K562 (cell line): ENCODE data around the gene PDE1C. TPM values are rescaled to one million over a fixed set of nuclear protein-coding genes. Genes with fewer than 3 reads are reported as not detected.

Experiments
- ATAC-seq: fragments of 200-7000 bp; cut with Tn5 transposase; 3 replicates; pipeline ENCODE4 v1.9.1; 2020; ENCODE audit warnings: moderate library complexity
- BruUV-seq: library from RNA; stranded (reverse); fragments of 400-500 nt; replicated peaks from 2 replicates; lab custom pipeline; 2021; lab: Mats Ljungman, UMichigan
- CTCF ChIA-PET: fragments of 300-600 bp; formaldehyde crosslinking; extraction: SDS; loops from one replicate; lab custom pipeline; 2021; ENCODE audit warnings: low intra/inter-chr PET ratio; lab: Yijun Ruan, JAX
- POLR2A ChIA-PET: fragments of 300-600, 350-650 bp; sonication (Branson Sonifier 250); formaldehyde crosslinking; extraction: SDS; loops from one replicate; lab custom pipeline; 2021; ENCODE audit warnings: antibody characterized with exemption, inconsistent platforms; lab: Yijun Ruan, JAX
- DNase-seq, 4 experiments: peaks; one replicate each; pipeline versions ENCODE4 v3.0.0 to v3.0.0-alpha.2; 2011 to 2018; ENCODE audit warnings: low spot score in 3 of 4, mixed read lengths in 3 of 4; ENCODE audit errors: extremely low read depth in 1 of 4
- FAIRE-seq: peaks from 2 replicates; lab custom pipeline; 2011; peaks lifted over from hg19 to GRCh38; lab: Jason Lieb, UNC
- H2AFZ ChIP-seq: 2 replicates; pipeline ENCODE4 v1.6.0; 2011; ENCODE audit warnings: low read depth, low read length, control low read depth, inconsistent platforms
- H3K27ac ChIP-seq: fragments of 200-600 bp; 3 replicates; pipeline ENCODE4 v1.8.0; 2011; ENCODE audit warnings: low read depth, mild to moderate bottlenecking, control low read depth, inconsistent platforms, low read length, moderate library complexity, mixed read lengths; ENCODE audit errors: extremely low read depth
- H3K27me3 ChIP-seq, 2 experiments: fragments of 300-600 bp in 1 of 2; 2 replicates in 1 of 2; 3 replicates in 1 of 2; pipeline versions ENCODE4 v1.6.0 to v1.8.0; 2011; ENCODE audit warnings: inconsistent platforms in 2 of 2, low read length in 2 of 2, mild to moderate bottlenecking in 1 of 2, mixed read lengths in 1 of 2, moderate library complexity in 1 of 2; ENCODE audit not compliant: control insufficient read depth in 2 of 2, insufficient read depth in 2 of 2
- H3K36me3 ChIP-seq: fragments of 300-600 bp; 3 replicates; pipeline ENCODE4 v1.8.0; 2011; ENCODE audit warnings: mild to moderate bottlenecking, low read length, inconsistent platforms; ENCODE audit not compliant: control insufficient read depth, insufficient read depth
- H3K4me1 ChIP-seq, 2 experiments: fragments of 200-600 bp in 1 of 2; replicated peaks in 1 of 2; 2 replicates in 1 of 2; 3 replicates in 1 of 2; pipeline versions ENCODE4 v1.5.1 to v1.8.0; 2011; ENCODE audit warnings: inconsistent platforms in 2 of 2, low read length in 2 of 2, mild to moderate bottlenecking in 1 of 2, mixed read lengths in 1 of 2, moderate library complexity in 1 of 2; ENCODE audit not compliant: control insufficient read depth in 2 of 2, insufficient read depth in 2 of 2
- H3K4me2 ChIP-seq: 2 replicates; pipeline ENCODE4 v1.6.1; 2011; ENCODE audit warnings: low read length, control low read depth, inconsistent platforms, mixed read lengths; ENCODE audit not compliant: insufficient read depth
- H3K4me3 ChIP-seq: fragments of 200-600 bp; sonication (generic), shearing (Covaris generic); 2 replicates; pipeline ENCODE4 v1.5.1; 2016; ENCODE audit warnings: control low read depth, inconsistent platforms
- H3K79me2 ChIP-seq: fragments of 200-600 bp; 3 replicates; pipeline ENCODE4 v1.8.0; 2011; ENCODE audit warnings: low read length, inconsistent platforms; ENCODE audit not compliant: control insufficient read depth, insufficient read depth
- H3K9ac ChIP-seq, 2 experiments: 2 replicates each; pipeline versions ENCODE4 v1.6.0 to v1.6.1; 2011; ENCODE audit warnings: low read depth in 2 of 2, low read length in 2 of 2, control low read depth in 1 of 2, inconsistent platforms in 1 of 2, mild to moderate bottlenecking in 1 of 2, mixed read lengths in 1 of 2; ENCODE audit not compliant: insufficient read depth in 1 of 2
- H3K9me1 ChIP-seq: one replicate; pipeline ENCODE4 v1.6.0; 2011; ENCODE audit warnings: inconsistent platforms, mild to moderate bottlenecking, low read length, moderate library complexity; ENCODE audit not compliant: control insufficient read depth, insufficient read depth
- H3K9me3 ChIP-seq: replicated peaks from 2 replicates; pipeline ENCODE4 v1.5.1; 2011; ENCODE audit warnings: low read depth, low read length, inconsistent platforms; ENCODE audit not compliant: control insufficient read depth, insufficient read depth
- H4K20me1 ChIP-seq: replicated peaks from 2 replicates; pipeline ENCODE4 v1.6.1; 2011; ENCODE audit warnings: low read length, inconsistent platforms, mixed read lengths; ENCODE audit not compliant: control insufficient read depth, insufficient read depth
- CCAR2 ChIP-seq: fragments of 200-400 bp; formaldehyde crosslinking; IDR thresholded peaks from 2 replicates; pipeline ENCODE4 v1.6.1; 2017; ENCODE audit warnings: mild to moderate bottlenecking, low read depth, low read length
- ELF2 ChIP-seq: fragments of 250-450 bp; sonication (Bioruptor Pico); IDR thresholded peaks from 2 replicates; pipeline ENCODE4 v1.5.0; 2021; ENCODE audit warnings: mild to moderate bottlenecking
- FOXJ2 ChIP-seq: fragments of 200-800 bp; sonication (Bioruptor generic); IDR thresholded peaks from 2 replicates; pipeline ENCODE4 v1.6.1; 2016; ENCODE audit warnings: missing genetic modification characterization, missing compliant biosample characterization
- GATAD2B ChIP-seq: fragments of 450-650 bp; IDR thresholded peaks from 2 replicates; pipeline ENCODE4 v1.6.1; 2017; ENCODE audit warnings: mild to moderate bottlenecking, borderline replicate concordance
- KAT7 ChIP-seq: sonication (generic); formaldehyde crosslinking; IDR thresholded peaks from 2 replicates; pipeline ENCODE4 v1.8.0; 2022; ENCODE audit warnings: missing genetic modification reagents, mild to moderate bottlenecking, borderline replicate concordance
- KDM1A ChIP-seq, 2 experiments: fragments of 450-650 bp; IDR thresholded peaks; 2 replicates each; pipeline ENCODE4 v1.6.1; 2016; ENCODE audit warnings: mild to moderate bottlenecking in 2 of 2
- MBD1 ChIP-seq: fragments of 250-450 bp; sonication (Bioruptor Pico); IDR thresholded peaks from 2 replicates; pipeline ENCODE4 v1.8.0; 2022; ENCODE audit warnings: inconsistent platforms
- RFX1 ChIP-seq: fragments of 450-650 bp; IDR thresholded peaks from 2 replicates; pipeline ENCODE4 v1.6.1; 2016; ENCODE audit warnings: mild to moderate bottlenecking, moderate library complexity
- SAP30 ChIP-seq: fragments of 200-600 bp; sonication (generic); IDR thresholded peaks from 2 replicates; pipeline ENCODE4 v1.6.1; 2012; ENCODE audit warnings: borderline replicate concordance, low read depth, mild to moderate bottlenecking, moderate library complexity, low read length, control low read depth, inconsistent platforms; ENCODE audit not compliant: insufficient read depth, poor library complexity, severe bottlenecking
- TFAM ChIP-seq: fragments of 250-450 bp; sonication (Bioruptor Pico); conservative IDR thresholded peaks from 2 replicates; pipeline ENCODE4 v1.5.0; 2021; ENCODE audit warnings: mild to moderate bottlenecking, moderate library complexity
- ZBTB49 ChIP-seq: sonication (generic); formaldehyde crosslinking; IDR thresholded peaks from 2 replicates; pipeline ENCODE4 v1.8.0; 2022; ENCODE audit warnings: missing genetic modification reagents, mild to moderate bottlenecking, borderline replicate concordance
- ZFPM2 ChIP-seq: fragments of 250-450 bp; sonication (Bioruptor Pico); IDR thresholded peaks from 2 replicates; pipeline ENCODE4 v1.5.1; 2022; ENCODE audit warnings: mild to moderate bottlenecking
- ZNF224 ChIP-seq: sonication (generic); formaldehyde crosslinking; IDR thresholded peaks from 2 replicates; pipeline ENCODE4 v1.8.0; 2022; ENCODE audit warnings: mild to moderate bottlenecking, missing genetic modification reagents
- ZZZ3 ChIP-seq: fragments of 450-650 bp; IDR thresholded peaks from 2 replicates; pipeline ENCODE4 v1.6.1; 2016; ENCODE audit warnings: antibody characterized with exemption, mild to moderate bottlenecking, moderate library complexity
- WGBS: fragments of 100-300 bp; shearing (Covaris generic); methylation state at CpG from one replicate; pipeline ENCODE4 v1.1.6; 2016; ENCODE audit warnings: low coverage, mixed read lengths; ENCODE audit not compliant: insufficient coverage; ENCODE audit errors: missing lambda C conversion rate; 5-methylcytosine and 5-hydroxymethylcytosine counted together
- in situ Hi-C: fragments of 300-500 bp; cut with MboI; formaldehyde crosslinking; loops from 4 replicates; pipeline ENCODE4 v1.15.0; 2018; ENCODE audit warnings: inconsistent platforms, mixed read lengths
- intact Hi-C: fragments of 100-400 bp; cut with micrococcal nuclease; formaldehyde crosslinking; loops from 2 replicates; pipeline ENCODE4 v1.14.2; 2022
- polyA plus RNA-seq, 8 experiments: library from polyadenylated mRNA; depleted of rRNA in 4 of 8; stranded (reverse) in 5 of 8; unstranded in 3 of 8; fragments of >200 nt; fragmentation: Nextera tagmentation in 2 of 8; fragmentation: Illumina TruSeq in 1 of 8; extraction: Ambion mirVana in 2 of 8; extraction: Trizol in 1 of 8; gene quantifications; 2 replicates each; pipeline versions ENCODE4 v1.2.1 to v1.2.3, GENCODE V29; 2011 to 2014; ENCODE audit warnings: inconsistent platforms in 1 of 8, missing spikeins in 1 of 8
- total RNA-seq, 7 experiments: library from RNA; depleted of rRNA in 6 of 7; stranded (reverse); fragments of >200 nt in 6 of 7; fragmentation: Illumina TruSeq in 2 of 7; extraction: Trizol in 2 of 7; gene quantifications; 2 replicates each; pipeline versions ENCODE4 v1.2.1 to v1.2.3, GENCODE V29; 2011 to 2021; ENCODE audit warnings: low replicate concordance in 1 of 7
- TF ChIP-seq, protein P1 (sequence below): sonication (generic); formaldehyde crosslinking; IDR thresholded peaks from 2 replicates; pipeline ENCODE4 v1.4.0; 2020; ENCODE audit warnings: mild to moderate bottlenecking, missing genetic modification reagents
- TF ChIP-seq, protein P2 (sequence below): sonication (generic); formaldehyde crosslinking; IDR thresholded peaks from 2 replicates; pipeline ENCODE4 v1.8.0; 2022; ENCODE audit warnings: mild to moderate bottlenecking, missing genetic modification reagents

PDE1C gene
- total and polyA plus RNA-seq, 9 of the 15 experiments (the other 6 are each of a cell fraction or from before 2014, with no cell fraction given) = under 0.01 to 0.01 TPM; not detected in 7

GRCh38 chr7:32103361-32103760 is 33.2 kb upstream of the PDE1C start:
- no peak for DNase-seq
- Histone ChIP-seq H4K20me1 (no peaks in the 10 kb centered on the region), H3K9ac (no peak overlapping the region)
- CTCF ChIA-PET = no interaction called here
- TF ChIP-seq ZZZ3 (no peak), RFX1 (no peak), MBD1 (CRISPR knock-in tag) (no peak), KAT7 (CRISPR knock-in tag) (no peak), ZNF224 (no peak), ELF2 (CRISPR knock-in tag) (no peak), KDM1A (IDR thresholded peaks at IDR 0.05) (no peak), FOXJ2 (tag) (no peak), CCAR2 (no peak), ZFPM2 (CRISPR knock-in tag) (no peak), GATAD2B (no peak), SAP30 (no peak), ZBTB49 (CRISPR knock-in tag) (no peak), TFAM (no peak)
- TF ChIP-seq, protein P1, sequence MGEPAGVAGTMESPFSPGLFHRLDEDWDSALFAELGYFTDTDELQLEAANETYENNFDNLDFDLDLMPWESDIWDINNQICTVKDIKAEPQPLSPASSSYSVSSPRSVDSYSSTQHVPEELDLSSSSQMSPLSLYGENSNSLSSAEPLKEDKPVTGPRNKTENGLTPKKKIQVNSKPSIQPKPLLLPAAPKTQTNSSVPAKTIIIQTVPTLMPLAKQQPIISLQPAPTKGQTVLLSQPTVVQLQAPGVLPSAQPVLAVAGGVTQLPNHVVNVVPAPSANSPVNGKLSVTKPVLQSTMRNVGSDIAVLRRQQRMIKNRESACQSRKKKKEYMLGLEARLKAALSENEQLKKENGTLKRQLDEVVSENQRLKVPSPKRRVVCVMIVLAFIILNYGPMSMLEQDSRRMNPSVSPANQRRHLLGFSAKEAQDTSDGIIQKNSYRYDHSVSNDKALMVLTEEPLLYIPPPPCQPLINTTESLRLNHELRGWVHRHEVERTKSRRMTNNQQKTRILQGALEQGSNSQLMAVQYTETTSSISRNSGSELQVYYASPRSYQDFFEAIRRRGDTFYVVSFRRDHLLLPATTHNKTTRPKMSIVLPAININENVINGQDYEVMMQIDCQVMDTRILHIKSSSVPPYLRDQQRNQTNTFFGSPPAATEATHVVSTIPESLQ = no peak
- TF ChIP-seq, protein P2, sequence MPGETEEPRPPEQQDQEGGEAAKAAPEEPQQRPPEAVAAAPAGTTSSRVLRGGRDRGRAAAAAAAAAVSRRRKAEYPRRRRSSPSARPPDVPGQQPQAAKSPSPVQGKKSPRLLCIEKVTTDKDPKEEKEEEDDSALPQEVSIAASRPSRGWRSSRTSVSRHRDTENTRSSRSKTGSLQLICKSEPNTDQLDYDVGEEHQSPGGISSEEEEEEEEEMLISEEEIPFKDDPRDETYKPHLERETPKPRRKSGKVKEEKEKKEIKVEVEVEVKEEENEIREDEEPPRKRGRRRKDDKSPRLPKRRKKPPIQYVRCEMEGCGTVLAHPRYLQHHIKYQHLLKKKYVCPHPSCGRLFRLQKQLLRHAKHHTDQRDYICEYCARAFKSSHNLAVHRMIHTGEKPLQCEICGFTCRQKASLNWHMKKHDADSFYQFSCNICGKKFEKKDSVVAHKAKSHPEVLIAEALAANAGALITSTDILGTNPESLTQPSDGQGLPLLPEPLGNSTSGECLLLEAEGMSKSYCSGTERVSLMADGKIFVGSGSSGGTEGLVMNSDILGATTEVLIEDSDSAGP (CRISPR knock-in tag) = no peak
- TF ChIP-seq, all 486 proteins: peak for 0
- no TSS peak for BruUV-seq
- no peak for FAIRE-seq
- no peak overlapping the region for H3K4me2 ChIP-seq
- H3K9me3 ChIP-seq = no peaks in the 10 kb centered on the region
- no peak overlapping the region for H3K27ac ChIP-seq
- H3K9me1 ChIP-seq = no peaks in the 10 kb centered on the region
- intact Hi-C loops (no loop called here), in situ Hi-C loops (no loop called here)
- no peaks in the 10 kb centered on the region for H3K79me2 ChIP-seq
- H3K4me3 ChIP-seq = no peak overlapping the region
- no peak overlapping the region for H2AFZ ChIP-seq
- H3K4me1 ChIP-seq = no peaks in the 10 kb centered on the region
- H3K27me3 ChIP-seq = no peaks in the 10 kb centered on the region
- POLR2A ChIA-PET = no interaction called here
- ATAC-seq = no peak
- WGBS = 0% methylated on average over 4 of the region's 4 CpGs
- H3K36me3 ChIP-seq = no peaks in the 10 kb centered on the region
